Stimulated activated CD4-positive, alpha-beta T cell treated with anti-CD3 and anti-CD28 coated beads, Interleukin-4, amount 100 ng/mL, for 48 hours (primary cell): ENCODE data around the gene NETO2.
"Not testable (repeated sequence)": the region's sequence is repeated elsewhere in the genome, so short reads cannot be mapped to it uniquely, and the experiment has no call there.

Experiments
- DNase-seq, 2 donors: peaks; one replicate each; pipeline ENCODE4 v3.0.0-alpha.2; 2020; ENCODE audit warnings: low read depth in 2 of 2

The NETO2 gene

GRCh38 chr16:47065766-47066688 lies 77.7 kb downstream of the NETO2 start:
- no peak for DNase-seq

GRCh38 chr16:47064775-47065174 lies 79.0 kb downstream of the NETO2 start:
- no peak for DNase-seq

GRCh38 chr16:47063011-47063724 lies 80.6 kb downstream of the NETO2 start:
- no peak for DNase-seq

GRCh38 chr16:47061204-47061603 lies 82.5 kb downstream of the NETO2 start:
- no peak for DNase-seq

GRCh38 chr16:47060596-47060995 lies 83.1 kb downstream of the NETO2 start:
- no peak for DNase-seq

GRCh38 chr16:47059991-47060390 lies 83.8 kb downstream of the NETO2 start:
- no peak for DNase-seq

- DNase-seq: not testable (repeated sequence)
These were observed 84.6 kb downstream of the NETO2 start for GRCh38 chr16:47059130-47059529.

GRCh38 chr16:47058295-47059086 lies 85.3 kb downstream of the NETO2 start:
- no peak for DNase-seq

GRCh38 chr16:47057630-47057993 lies 86.1 kb downstream of the NETO2 start:
- no peak for DNase-seq

GRCh38 chr16:47056688-47057629 lies 86.8 kb downstream of the NETO2 start:
- no peak for DNase-seq

GRCh38 chr16:47056061-47056460 lies 87.7 kb downstream of the NETO2 start:
- DNase-seq: not testable (repeated sequence)

GRCh38 chr16:47055136-47055885 lies 88.4 kb downstream of the NETO2 start:
- DNase-seq: no peak

GRCh38 chr16:47054306-47054705 lies 89.4 kb downstream of the NETO2 start:
- no peak for DNase-seq

GRCh38 chr16:47053895-47054294 lies 89.8 kb downstream of the NETO2 start:
- no peak for DNase-seq

- DNase-seq: no peak
These were observed 90.8 kb downstream of the NETO2 start for GRCh38 chr16:47052666-47053640.

GRCh38 chr16:47051031-47051430 lies 92.7 kb downstream of the NETO2 start:
- no peak for DNase-seq

GRCh38 chr16:47049901-47050583 lies 93.7 kb downstream of the NETO2 start:
- no peak for DNase-seq

- DNase-seq: no peak
These were observed 96.1 kb downstream of the NETO2 start for GRCh38 chr16:47047524-47048203.
